NCI-H748 (cell line): ENCODE results near the gene ACTR2.
"Not testable (repeated sequence)": the region's sequence is repeated elsewhere in the genome, so short reads cannot be mapped to it uniquely, and the experiment has no call there.

Source experiments
- DNase-seq: peaks from one replicate; lab custom pipeline; 2025; ENCODE audit not compliant: unreplicated experiment; lab: John Stamatoyannopoulos, UW

The ACTR2 gene

DNA sequence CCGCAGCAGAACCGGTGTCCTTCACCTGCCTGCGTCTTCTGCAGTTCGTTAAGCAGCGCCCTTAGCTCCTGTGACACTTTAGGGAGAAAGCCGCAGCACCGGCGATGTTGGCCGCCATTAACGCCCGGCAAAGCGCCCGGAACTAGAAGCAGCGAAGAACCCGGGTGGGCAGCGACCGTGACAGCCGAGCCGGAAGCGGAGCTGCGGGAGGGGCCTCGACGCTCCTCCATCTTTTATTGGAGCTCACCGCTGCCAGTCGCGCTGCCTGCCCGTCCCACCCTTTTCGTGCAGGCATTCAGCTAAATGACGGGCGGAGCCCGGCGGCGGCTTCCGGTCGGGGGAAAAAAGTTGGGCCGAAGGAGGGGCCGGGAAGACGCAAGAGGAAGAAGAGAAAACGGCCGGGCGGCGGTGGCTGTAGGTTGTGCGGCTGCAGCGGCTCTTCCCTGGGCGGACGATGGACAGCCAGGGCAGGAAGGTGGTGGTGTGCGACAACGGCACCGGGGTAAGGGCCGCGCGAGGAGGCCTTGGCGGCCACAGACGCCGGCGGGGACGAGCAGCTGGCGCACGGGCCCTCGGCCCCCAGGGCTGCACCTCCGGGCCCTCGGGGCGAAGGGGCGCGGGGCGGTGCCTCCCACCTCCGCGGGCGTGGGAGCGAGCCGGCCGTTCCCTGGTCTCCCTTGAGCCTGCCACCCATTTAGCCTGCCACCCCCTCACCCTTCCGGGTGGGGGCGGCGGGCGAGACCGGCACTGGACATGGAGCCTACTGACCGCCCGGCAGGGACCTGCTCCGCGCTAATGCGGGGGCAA is at the start of gene ACTR2:
Gene ACTR2, plus strand, starts transcription at position 376 of the 807 bp plus-strand sequence. Its CDS starts 79 bp downstream, at position 455.
- peak; percentile 92 for DNase-seq

DNA sequence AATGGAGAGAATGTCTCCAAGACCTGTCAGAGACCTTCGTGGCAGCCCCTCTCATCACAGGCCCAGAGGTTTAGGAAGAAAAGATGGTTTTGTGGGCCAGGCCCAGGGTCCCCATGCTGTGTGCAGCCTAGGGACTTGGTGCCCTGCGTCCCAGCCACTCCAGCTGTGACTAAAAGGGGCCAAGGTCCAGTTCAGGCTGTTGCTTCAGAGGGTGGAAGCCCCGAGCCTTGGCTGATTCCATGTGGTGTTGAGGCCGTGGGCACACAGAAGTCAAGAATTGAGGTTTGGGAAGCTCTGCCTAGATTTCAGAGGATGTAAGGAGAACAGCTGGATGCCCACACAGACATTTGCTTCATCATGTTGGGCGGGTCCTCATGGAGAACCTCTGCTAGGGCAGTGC is 45.1 kb upstream of the ACTR2 start:
- DNase-seq = no peak

DNA sequence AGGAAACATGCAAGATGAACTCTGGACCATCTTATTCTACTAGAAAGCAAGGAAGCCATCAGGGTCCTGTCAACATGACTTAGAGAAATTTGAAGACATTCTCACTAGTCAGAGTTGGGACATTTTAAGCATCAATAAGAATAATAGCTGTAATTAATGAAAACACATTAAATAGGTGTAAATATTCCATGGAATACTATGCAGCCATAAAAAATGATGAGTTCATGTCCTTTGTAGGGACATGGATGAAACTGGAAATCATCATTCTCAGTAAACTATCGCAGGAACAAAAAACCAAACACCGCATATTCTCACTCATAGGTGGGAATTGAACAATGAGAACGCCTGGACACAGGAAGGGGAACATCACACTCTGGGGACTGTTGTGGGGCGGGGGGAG is 44.2 kb upstream of the ACTR2 start:
- not testable (repeated sequence) for DNase-seq

DNA sequence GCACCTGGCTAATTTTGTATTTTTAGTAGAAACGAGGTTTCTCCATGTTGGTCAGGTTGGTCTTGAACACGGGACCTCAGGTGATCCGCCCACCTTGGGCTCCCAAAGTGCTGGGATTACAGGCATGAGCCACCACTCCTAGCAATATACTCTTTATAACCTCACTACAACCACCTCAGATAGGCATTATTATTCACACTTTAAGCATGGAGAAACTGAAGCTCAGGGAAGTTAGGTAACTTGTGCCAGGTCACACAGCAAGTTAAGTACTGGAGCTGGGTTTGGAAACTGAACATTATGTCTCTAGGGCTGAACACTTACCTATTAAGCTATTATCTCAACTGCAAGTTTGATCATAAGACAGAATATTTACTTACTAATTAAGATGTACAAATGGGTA is 42.6 kb upstream of the ACTR2 start:
- DNase-seq = no peak

DNA sequence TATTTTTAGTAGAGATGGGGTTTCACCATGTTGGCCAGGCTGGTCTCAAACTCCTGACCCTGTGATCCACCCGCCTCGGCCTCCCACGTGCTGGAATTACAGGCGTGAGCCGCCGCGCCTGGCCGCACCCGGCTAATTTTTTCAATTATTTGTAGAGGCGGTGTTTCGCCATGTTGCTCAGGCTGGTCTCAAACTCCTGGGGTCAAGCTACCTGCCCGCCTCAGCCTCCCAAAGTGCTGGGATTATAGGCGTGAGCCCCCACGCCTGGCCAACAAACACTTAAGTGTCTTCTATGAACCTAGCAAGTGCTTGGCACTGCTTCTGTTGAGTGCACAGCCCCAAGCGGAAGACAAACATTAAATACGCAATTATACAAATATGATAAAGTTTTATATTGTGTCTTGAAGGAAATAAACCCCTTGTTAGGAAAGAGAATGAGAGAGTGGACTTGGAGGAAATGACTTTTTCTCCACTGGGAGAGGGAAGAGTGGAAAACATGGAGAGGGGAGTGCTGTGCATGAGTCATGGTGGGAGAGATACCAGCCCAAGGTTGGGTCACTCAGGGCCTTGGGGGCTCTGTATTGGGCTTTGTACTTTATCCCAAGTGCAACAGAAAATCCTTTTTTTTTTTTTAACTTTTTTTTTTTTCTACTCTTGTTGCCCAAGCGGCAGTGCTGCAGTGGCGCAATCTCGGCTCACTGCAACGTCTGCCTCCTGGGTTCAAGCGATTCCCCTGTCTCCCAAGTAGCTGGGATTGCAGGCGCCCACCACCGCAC is 41.4 kb upstream of the ACTR2 start:
- DNase-seq = no peak

DNA sequence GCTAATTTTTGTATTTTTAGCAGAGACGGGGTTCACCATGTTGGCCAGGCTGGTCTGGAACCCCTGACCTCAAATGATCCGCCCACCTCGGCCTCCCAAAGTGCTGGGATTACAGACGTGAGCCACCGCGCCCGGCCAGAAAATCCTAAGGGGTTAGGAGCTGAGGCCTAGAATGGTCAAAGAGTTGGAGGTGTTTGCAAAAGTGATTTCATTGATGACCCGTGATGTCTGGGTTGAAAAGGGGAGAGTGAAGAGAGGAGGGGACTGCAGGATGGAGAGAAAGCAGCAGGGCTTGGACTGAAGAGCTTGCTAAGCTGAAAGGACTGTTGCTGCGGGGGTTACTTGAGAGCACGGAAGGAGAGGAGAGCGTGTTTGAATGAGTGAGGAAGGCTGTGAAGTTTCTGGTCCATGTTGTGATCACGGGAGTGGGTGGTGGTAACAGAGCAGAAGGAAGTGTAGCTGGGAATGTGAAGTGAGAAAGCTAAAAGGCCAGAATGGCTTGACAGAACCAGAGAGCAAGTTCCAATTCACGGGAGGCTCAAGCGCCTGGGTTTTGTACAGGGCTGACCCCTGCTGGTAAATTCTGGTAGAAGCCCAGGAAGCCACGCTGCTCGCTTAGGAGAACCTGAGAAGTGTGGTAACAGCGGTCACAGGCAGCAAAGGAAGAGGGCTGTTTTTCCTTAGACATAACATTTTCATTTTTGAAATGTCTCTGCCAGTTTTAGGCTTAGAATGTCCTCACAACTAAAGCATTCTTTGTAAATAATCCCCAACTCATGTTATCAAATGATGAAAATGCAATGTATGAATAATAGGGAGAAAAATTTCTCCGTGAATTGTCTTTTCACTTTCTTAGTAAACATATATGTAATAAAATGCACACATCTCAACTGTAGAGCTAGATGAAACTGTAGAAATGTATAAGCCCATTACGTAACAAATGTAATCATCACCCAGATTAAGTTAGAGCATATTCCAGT is 40.5 kb upstream of the ACTR2 start:
- DNase-seq = peak; percentile 50

DNA sequence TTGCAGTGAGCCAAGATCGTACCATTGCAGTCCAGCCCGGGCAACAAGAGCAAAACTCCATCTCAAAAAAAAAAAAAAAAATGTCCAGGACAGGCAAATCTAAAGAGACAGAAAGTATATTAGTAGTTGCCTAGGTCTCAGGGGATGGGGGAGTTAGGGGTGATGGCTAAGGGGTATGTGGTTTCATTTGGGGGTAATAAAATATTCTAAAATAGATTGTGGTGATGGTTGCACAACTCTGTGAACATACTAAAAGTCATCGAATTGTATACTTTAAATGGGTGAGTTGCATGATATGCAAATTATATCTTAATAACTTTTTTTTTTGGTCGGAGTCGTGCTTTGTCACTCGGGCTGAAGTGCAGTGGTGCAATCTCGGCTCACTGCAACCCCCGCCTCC is 34.2 kb upstream of the ACTR2 start:
- no peak for DNase-seq

DNA sequence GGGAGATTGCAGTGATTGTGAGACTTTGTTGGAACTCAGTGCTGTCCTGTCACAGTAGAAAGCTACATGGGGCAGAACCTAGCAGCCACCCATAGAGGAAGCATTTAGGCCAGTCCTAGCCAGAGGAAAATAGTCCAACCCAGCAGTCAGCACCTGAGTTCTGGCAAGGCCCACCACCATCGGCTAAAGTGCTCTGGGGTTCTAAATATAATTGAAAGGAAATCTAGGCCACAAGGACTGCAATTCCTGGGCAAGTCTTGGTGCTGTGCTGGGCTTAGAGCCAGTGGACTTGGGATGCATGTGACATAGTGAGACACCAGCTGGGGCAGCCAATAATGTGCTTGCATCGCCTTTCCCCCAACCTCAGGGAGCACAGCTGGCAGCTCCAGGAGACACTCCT is 28.9 kb upstream of the ACTR2 start:
- DNase-seq = no peak

DNA sequence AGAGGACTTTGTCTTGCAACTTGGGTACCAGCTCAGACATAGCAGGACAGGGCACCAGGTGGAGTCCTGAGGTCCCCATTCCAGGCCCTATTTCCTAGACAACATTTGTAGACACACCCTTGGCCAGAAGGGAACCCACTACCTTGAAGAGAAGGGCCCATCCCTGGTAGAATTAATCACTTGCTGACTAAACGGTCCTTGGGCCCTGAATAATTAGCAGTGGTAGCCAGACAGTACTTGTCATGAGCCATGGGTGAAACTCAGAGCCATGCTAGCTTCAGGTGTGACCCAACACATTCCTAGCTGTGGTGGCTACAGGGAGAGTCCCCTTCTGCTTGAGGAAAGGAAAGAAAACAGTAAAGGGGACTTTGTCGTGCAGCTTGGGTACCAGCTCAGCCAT is 28.5 kb upstream of the ACTR2 start:
- DNase-seq = no peak

DNA sequence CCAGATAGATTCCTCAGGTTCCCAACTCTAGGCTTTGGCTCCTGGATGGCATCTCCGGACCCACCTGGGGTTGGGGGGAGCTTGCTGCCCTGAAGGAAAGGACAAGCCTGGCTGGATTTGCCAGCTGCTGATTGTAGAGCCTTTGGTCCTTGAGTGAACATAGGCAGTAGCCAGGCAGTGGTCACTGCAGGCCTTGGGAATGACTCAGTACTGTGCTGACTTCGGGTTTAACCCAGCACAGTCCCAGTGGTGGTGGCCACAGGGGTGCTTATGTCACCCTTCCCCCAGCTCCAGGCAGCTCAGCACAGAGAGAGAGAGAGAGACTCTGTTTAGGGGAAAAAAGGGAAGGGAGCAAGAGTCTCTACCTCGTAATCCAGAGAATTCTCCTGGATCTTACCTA is 27.7 kb upstream of the ACTR2 start:
- DNase-seq = no peak

DNA sequence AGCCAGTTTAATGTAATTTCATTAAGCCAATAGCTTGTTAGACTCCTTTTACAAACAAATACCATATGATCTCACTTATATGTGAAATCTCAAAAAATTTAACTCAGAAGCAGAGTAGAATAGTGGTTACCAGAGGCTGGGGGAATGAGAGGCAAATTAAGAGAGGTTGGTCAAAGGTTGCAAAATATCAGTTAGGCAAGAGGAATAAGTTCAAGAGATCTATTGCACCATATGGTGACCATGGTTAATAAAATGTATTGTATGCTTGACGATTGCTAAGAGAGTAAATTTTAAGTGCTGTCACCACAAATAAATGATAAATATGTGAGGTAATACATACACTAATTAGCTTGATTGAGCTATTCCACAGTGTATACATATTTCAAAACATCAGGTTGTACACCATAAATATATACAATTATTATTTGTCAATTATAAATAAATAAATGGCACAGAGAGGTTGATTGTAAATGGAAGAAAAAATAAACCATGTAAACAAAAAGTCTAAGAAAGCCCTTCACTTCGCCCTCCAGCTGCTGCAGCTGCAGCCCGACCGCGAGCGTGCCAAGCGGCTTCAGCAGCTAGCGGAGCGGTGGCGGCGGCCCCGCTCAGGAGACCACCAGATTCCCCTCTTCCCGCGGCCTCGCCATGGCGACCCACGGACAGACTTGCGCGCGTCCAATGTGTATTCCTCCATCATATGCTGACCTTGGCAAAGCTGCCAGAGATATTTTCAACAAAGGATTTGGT is 23.0 kb upstream of the ACTR2 start:
- DNase-seq = peak; percentile 20

DNA sequence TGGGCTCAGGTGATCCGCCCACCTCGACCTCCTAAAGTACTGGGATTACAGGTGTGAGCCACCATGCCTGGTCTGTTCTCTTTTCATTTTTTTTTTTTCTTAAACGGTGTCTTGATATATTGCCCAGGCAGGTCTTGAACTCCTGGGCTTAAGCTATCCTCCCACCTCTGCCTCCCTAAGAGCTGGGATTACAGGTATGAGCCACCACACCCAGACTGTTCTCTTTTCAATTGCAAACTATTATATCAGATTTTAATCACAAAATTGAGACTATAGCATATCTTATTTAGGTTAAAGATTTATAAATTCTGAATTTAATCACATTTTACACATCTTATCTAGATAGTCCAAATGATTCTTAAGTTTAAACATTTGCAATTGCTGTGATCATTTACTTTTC is 15.5 kb upstream of the ACTR2 start:
- no peak for DNase-seq

DNA sequence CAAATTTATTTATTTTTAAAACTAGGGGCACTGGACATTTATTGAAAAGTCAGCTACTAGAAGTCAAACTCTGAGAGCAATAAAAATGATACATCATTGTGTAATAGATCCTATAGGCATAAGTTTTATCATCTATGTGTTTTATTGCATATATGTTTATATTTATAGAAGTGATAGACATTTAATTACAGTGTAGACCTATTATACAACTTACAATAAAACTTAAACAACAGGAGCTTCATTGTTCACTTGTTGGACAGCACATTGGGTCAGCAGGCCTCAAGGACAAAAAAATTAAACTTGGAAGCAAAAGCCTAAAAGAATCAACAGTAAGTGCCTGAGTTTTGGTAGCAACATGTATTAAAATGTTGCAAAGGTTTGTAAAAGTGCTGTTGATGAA is 15.0 kb upstream of the ACTR2 start:
- DNase-seq = no peak

DNA sequence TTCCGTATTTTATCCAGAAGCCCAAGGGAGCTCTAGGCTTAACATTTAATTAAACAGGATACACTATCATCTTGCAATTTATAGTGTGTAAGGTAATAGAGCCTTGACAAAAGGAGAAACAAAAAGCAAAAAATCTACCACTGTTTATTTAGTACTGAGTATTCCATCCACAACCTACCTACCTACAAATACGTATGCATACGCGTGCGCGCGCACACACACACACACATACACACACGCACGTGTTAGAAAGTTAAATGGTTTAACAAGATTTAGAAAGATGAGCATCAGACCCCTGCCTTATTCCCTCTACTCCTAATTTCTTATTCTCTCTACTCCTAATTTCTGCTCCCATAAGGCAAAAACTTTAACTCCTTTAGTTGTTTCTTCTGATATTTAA is 14.6 kb upstream of the ACTR2 start:
- DNase-seq = no peak

DNA sequence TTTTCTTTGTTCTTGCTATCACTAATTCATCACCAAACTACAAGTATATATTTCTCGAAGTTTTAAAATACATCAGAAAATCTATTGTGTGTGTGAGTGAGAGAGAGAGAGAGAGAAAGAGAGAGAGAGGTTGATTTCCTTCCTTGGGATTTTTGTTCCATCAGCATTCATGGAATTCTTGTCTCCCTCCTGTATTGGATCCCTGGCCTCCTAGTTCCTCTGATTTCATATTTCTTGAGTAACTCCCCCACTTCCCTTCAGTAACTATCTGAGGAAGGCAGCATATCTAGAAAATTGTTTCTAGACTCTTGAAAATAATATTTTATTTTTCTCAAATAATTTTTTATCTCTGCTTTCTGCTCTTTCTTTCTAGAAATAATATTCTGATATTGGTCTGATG is 13.3 kb upstream of the ACTR2 start:
- DNase-seq = no peak

DNA sequence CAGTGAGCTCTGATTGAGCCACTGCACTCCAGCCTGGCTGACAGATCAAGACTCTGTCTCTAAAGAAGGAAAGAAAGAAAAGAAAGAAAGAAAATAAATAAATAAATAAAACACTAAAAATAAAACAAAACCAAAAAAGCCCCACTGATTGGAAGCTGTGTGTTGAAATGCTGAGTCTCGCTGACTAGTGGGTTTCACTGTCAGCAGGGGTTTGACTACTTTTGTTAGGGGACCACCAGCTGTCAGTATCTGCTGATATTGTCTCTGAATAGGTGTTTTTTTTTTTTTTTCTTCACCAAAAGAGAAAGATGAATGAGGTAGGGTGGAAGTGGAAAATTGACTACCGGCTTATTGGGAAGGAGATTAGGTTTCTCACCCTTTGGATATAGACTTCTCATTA is 12.8 kb upstream of the ACTR2 start:
- DNase-seq = no peak

DNA sequence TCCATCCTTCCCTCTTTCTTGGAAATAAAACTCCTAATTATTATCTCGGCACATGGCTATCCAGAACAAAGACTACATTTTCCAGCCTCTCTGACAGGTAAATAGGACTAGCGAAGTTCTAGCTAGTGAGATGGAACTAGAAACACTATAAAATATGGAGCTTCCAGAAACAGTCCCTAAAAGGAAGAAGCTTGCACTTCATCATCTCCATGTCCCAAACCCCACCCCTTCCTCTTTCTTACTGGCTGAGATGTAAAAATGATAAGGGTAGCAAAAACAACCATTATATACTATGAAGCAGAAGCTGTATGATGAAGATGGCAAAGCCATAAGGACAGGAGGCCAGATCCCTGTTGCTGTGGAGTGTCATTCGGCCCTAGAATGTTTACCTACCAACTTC is 11.7 kb upstream of the ACTR2 start:
- DNase-seq = no peak

DNA sequence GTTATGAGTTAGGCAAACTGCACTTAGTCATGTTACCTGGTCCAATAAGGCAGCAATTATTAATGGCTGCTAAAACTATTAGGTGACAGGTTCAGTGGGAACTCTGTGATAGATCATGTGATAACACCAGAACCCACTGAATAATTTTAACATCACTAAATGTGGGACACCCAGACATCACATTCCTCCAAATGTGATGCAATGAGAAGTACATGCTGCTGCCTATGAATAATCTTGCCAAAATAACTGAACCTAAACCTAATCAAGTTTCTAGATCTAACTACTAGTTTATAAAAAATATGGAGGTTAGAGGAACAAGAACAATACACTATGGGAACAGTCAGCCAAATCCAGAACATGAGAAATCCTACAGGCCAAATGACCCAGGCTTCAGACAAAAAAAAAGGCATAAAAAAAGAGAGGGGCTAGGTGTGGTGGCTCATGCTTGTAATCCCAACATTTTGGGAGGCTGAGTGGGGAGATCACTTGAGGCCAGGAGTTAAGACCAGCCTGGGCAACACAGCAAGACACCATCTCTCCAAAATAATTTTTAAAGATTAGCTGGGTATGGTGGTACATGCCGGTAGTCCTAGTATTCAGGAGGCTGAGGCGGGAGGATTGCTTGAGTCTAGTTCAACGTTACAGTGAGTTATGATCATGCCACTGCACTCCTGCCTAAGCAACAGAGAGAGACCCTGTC is 7.0 kb upstream of the ACTR2 start:
- no peak for DNase-seq

DNA sequence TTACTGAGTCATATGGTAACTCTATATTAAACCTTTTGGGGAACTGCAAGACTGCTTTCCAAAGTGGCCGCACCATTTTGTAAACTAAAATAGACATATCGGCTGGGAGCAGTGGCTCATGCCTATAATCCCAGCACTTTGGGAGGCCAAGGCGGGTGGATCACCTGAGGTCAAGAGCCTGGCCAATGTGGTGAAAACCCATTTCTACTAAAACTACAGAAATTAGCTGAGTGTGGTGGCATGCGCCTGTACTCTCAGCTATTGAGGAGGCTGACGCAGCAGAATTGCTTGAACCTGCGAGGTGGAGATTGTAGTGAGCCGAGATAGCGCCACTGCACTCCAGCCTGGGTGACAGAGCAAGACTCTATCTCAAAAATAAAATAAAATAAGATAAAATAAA is 6.4 kb upstream of the ACTR2 start:
- not testable (repeated sequence) for DNase-seq

DNA sequence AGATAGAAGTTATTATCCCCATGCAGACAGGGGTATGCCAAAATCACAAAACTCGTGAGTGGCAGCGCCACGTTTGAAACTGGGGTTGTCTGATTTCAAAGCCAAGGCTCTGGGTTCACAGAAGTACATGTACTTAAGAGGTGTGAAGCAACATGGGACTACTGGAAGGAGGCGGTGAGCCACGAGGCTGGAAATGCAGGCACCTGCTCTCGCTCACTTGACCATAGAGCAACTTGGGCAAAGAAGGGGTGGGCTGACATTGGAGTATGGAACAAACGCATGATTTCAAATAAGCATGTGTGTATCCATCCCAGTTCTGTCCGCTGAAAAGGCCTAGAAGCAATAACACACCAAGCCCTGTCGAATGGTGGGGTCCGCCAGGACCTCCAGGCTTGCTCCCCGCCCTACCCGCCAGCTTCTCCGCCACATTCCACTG is 593 bp upstream of the ACTR2 start:
- DNase-seq = peak; percentile 23
